NCI-H187 (cell line): Measurements from ENCODE around the gene GPX4.

Source experiments
- DNase-seq, 2 experiments: peaks; one replicate each; lab custom pipeline; 2025; lab: John Stamatoyannopoulos, UW

GPX4 gene

GRCh38 chr19:1150333-1151036 is 46.7 kb downstream of the GPX4 start:
- no peak for DNase-seq

- DNase-seq = no peak
Observed at GRCh38 chr19:1151037-1151724, 47.4 kb downstream of the GPX4 start.

GRCh38 chr19:1151917-1152587 is 48.3 kb downstream of the GPX4 start:
- no peak for DNase-seq

GRCh38 chr19:1153891-1154730 is 50.3 kb downstream of the GPX4 start:
- DNase-seq = no peak

- no peak for DNase-seq
Observed at GRCh38 chr19:1154731-1155351, 51.0 kb downstream of the GPX4 start.

GRCh38 chr19:1155352-1156304 is 51.8 kb downstream of the GPX4 start:
- no peak for DNase-seq
